OCI-LY1 (cell line): ENCODE results near the gene DDI2.

Experiments used
- EZH2 ChIP-seq: fragments of 200-600 bp; sonication (generic), shearing (Covaris generic); IDR thresholded peaks from 2 replicates; pipeline ENCODE4 v1.8.0; 2017; ENCODE audit warnings: borderline replicate concordance, mixed run types, mild to moderate bottlenecking, antibody characterized with exemption, low read length, moderate library complexity, mixed read lengths
- TF ChIP-seq, protein P1 (sequence below): fragments of 200-600 bp; sonication (generic), shearing (Covaris generic); IDR thresholded peaks from 2 replicates; pipeline ENCODE4 v1.5.1; 2017; ENCODE audit warnings: mild to moderate bottlenecking, antibody characterized with exemption, low read length, moderate library complexity, mixed read lengths

DNA sequence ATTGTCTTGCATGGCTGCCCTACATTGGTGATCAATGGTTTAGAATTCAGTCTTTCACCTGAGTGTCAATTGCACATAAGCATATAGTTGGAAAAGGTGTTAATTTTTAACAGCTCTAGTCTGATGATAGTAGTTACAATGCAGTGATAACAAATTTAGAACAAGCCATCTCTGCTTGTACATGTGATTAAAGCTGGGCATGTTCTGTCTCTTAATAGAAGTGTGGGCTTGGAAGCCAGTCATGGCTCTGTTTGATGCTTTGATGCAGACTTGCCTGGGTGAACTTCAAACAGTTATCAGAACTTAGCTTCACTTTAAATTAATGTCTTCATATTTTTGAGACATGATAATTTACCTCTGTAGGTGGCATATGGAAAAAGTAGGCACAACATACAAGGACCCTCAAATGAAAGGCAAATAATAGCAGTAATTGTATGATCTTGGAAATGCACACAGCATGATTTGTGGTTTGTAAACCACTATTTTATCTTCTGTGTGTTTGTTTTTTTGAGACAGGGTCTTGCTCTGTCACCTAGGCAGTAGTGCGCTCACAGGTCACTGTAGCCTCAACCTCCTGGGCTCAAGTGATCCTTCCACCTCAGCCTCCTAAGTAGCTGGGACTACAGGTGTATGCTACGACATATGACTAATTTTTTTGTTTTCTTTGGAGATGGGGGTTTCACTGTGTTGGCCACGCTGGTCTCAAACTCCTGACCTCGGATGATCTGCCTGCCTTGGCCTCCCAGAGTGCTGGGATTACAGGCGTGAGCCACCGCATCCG, 3.8 kb downstream of the DDI2 start:
- TF ChIP-seq, protein P1, sequence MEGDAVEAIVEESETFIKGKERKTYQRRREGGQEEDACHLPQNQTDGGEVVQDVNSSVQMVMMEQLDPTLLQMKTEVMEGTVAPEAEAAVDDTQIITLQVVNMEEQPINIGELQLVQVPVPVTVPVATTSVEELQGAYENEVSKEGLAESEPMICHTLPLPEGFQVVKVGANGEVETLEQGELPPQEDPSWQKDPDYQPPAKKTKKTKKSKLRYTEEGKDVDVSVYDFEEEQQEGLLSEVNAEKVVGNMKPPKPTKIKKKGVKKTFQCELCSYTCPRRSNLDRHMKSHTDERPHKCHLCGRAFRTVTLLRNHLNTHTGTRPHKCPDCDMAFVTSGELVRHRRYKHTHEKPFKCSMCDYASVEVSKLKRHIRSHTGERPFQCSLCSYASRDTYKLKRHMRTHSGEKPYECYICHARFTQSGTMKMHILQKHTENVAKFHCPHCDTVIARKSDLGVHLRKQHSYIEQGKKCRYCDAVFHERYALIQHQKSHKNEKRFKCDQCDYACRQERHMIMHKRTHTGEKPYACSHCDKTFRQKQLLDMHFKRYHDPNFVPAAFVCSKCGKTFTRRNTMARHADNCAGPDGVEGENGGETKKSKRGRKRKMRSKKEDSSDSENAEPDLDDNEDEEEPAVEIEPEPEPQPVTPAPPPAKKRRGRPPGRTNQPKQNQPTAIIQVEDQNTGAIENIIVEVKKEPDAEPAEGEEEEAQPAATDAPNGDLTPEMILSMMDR: no peak
- TF ChIP-seq EZH2: no peak
